Neural cell (in vitro differentiated cells): ENCODE data around the gene API5. TPM values are rescaled to one million over a fixed set of nuclear protein-coding genes. Genes with fewer than 3 reads are reported as not detected.

Experiments
- H2AFZ ChIP-seq: fragments of 200-600, 300-800 bp; sonication (generic), shearing (Covaris generic); 2 replicates; pipeline ENCODE4 v1.6.0; 2014; ENCODE audit warnings: low read depth, mild to moderate bottlenecking, antibody characterized with exemption, low read length, moderate library complexity
- H3F3A ChIP-seq: fragments of 200-600 bp; shearing (Covaris generic); 2 replicates; pipeline ENCODE4 v1.6.1; 2016; ENCODE audit warnings: mild to moderate bottlenecking, moderate library complexity, mixed read lengths, antibody characterized with exemption, low read length; ENCODE audit not compliant: insufficient read depth, poor library complexity, severe bottlenecking
- H3K27ac ChIP-seq: fragments of 200-600, 300-800 bp; sonication (generic), shearing (Covaris generic); 2 replicates; pipeline ENCODE4 v1.5.1; 2014; ENCODE audit warnings: mild to moderate bottlenecking, low read length, moderate library complexity
- H3K27me3 ChIP-seq: fragments of 300-800, 200-600 bp; sonication (generic), shearing (Covaris generic); 2 replicates; pipeline ENCODE4 v1.6.0; 2014; ENCODE audit warnings: mild to moderate bottlenecking, low read depth, low read length, moderate library complexity; ENCODE audit not compliant: insufficient read depth
- H3K36me3 ChIP-seq: fragments of 300-800, 200-600 bp; sonication (generic), shearing (Covaris generic); 2 replicates; pipeline ENCODE4 v1.5.1; 2014; ENCODE audit warnings: mild to moderate bottlenecking, antibody characterized with exemption, low read length, moderate library complexity; ENCODE audit not compliant: insufficient read depth
- H3K4me2 ChIP-seq: fragments of 300-800, 200-600 bp; sonication (generic), shearing (Covaris generic); 2 replicates; pipeline ENCODE4 v1.6.0; 2014; ENCODE audit warnings: mild to moderate bottlenecking, low read length
- H3K4me3 ChIP-seq: fragments of 300-800, 200-600 bp; sonication (generic), shearing (Covaris generic); 2 replicates; pipeline ENCODE4 v1.5.1; 2014; ENCODE audit warnings: mild to moderate bottlenecking, low read length, moderate library complexity
- H3K79me2 ChIP-seq: fragments of 200-600 bp; shearing (Covaris generic); replicated peaks from 2 replicates; pipeline ENCODE4 v1.6.0; 2014; ENCODE audit warnings: mild to moderate bottlenecking, low read length, moderate library complexity; ENCODE audit not compliant: insufficient read depth
- H3K9ac ChIP-seq: fragments of 300-800, 200-600 bp; sonication (generic), shearing (Covaris generic); 2 replicates; pipeline ENCODE4 v1.6.1; 2016; ENCODE audit warnings: mild to moderate bottlenecking, low read length, mixed read lengths
- H3K9me2 ChIP-seq: fragments of 200-600 bp; shearing (Covaris generic); 2 replicates; pipeline ENCODE4 v1.6.1; 2016; ENCODE audit warnings: mild to moderate bottlenecking, low read length, mixed read lengths; ENCODE audit not compliant: insufficient read depth
- H3K9me3 ChIP-seq: fragments of 200-600, 300-800 bp; sonication (generic), shearing (Covaris generic); 2 replicates; pipeline ENCODE4 v1.6.1; 2016; ENCODE audit warnings: mild to moderate bottlenecking, mixed run types, low read length, moderate library complexity, mixed read lengths
- H4K20me1 ChIP-seq: fragments of 200-600 bp; shearing (Covaris generic); 2 replicates; pipeline ENCODE4 v1.6.1; 2016; ENCODE audit warnings: mild to moderate bottlenecking, mixed run types; ENCODE audit not compliant: insufficient read depth
- EP300 ChIP-seq: fragments of 450-650 bp; conservative IDR thresholded peaks from 2 replicates; pipeline ENCODE4 v1.6.1; 2014; ENCODE audit warnings: antibody characterized with exemption, mild to moderate bottlenecking, moderate library complexity; ENCODE audit not compliant: poor library complexity, severe bottlenecking
- EZH2 ChIP-seq: fragments of 200-600, 300-800 bp; shearing (Covaris generic), sonication (generic); IDR thresholded peaks from 2 replicates; pipeline ENCODE4 v1.6.1; 2014; ENCODE audit warnings: antibody characterized with exemption, low read length, borderline replicate concordance, mild to moderate bottlenecking; ENCODE audit not compliant: insufficient read depth, poor library complexity, severe bottlenecking
- MXI1 ChIP-seq: fragments of 450-650 bp; conservative IDR thresholded peaks from 2 replicates; pipeline ENCODE4 v1.6.1; 2014; ENCODE audit warnings: antibody characterized with exemption, mild to moderate bottlenecking; ENCODE audit not compliant: poor library complexity, severe bottlenecking
- POLR2AphosphoS5 ChIP-seq: IDR thresholded peaks from 2 replicates; pipeline ENCODE4 v1.6.1; 2012
- RAD21 ChIP-seq: fragments of 450-650 bp; conservative IDR thresholded peaks from 2 replicates; pipeline ENCODE4 v1.6.1; 2014; ENCODE audit warnings: antibody characterized with exemption, mild to moderate bottlenecking, moderate library complexity
- SMC3 ChIP-seq: fragments of 450-650 bp; conservative IDR thresholded peaks from 2 replicates; pipeline ENCODE4 v1.6.1; 2014; ENCODE audit warnings: antibody characterized with exemption, mild to moderate bottlenecking, moderate library complexity; ENCODE audit not compliant: poor library complexity
- TAF1 ChIP-seq: IDR thresholded peaks from 2 replicates; pipeline ENCODE4 v1.6.1; 2012; ENCODE audit warnings: low read depth
- polyA plus RNA-seq: library from polyadenylated mRNA; depleted of rRNA; stranded (reverse); fragments of >200 nt; gene quantifications from 2 replicates; pipeline ENCODE4 v1.2.3, GENCODE V29; 2014
- TF ChIP-seq, protein P1 (sequence below): fragments of 450-650 bp; IDR thresholded peaks from 2 replicates; pipeline ENCODE4 v1.5.1; 2014; ENCODE audit warnings: antibody characterized with exemption, mild to moderate bottlenecking, moderate library complexity; ENCODE audit not compliant: poor library complexity, severe bottlenecking
- TF ChIP-seq, protein P2 (sequence below): IDR thresholded peaks from 2 replicates; pipeline ENCODE4 v1.6.1; 2012; ENCODE audit warnings: borderline replicate concordance

Gene API5
- polyA plus RNA-seq, 1 donor from 2014 or later, result 86.0 TPM

GRCh38 chr11:43327987-43328386 lies 16.2 kb downstream of the API5 start:
- peaks cover 4% of the 10 kb centered on the region for H3K36me3 ChIP-seq
- no peak for TF ChIP-seq TAF1
- TF ChIP-seq, protein P1, sequence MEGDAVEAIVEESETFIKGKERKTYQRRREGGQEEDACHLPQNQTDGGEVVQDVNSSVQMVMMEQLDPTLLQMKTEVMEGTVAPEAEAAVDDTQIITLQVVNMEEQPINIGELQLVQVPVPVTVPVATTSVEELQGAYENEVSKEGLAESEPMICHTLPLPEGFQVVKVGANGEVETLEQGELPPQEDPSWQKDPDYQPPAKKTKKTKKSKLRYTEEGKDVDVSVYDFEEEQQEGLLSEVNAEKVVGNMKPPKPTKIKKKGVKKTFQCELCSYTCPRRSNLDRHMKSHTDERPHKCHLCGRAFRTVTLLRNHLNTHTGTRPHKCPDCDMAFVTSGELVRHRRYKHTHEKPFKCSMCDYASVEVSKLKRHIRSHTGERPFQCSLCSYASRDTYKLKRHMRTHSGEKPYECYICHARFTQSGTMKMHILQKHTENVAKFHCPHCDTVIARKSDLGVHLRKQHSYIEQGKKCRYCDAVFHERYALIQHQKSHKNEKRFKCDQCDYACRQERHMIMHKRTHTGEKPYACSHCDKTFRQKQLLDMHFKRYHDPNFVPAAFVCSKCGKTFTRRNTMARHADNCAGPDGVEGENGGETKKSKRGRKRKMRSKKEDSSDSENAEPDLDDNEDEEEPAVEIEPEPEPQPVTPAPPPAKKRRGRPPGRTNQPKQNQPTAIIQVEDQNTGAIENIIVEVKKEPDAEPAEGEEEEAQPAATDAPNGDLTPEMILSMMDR, result no peak
- no peaks in the 10 kb centered on the region for H3K27me3 ChIP-seq
- no peaks in the 10 kb centered on the region for H4K20me1 ChIP-seq
- H3K4me2 ChIP-seq, result no peak overlapping the region
- no peak overlapping the region for H3K4me3 ChIP-seq
- H3K9ac ChIP-seq, result no peak overlapping the region
- no peak overlapping the region for H3K27ac ChIP-seq
- H3K9me3 ChIP-seq, result no peaks in the 10 kb centered on the region
- no peaks in the 10 kb centered on the region for H3K79me2 ChIP-seq
- no peaks in the 10 kb centered on the region for H3F3A ChIP-seq
- H3K9me2 ChIP-seq, result no peaks in the 10 kb centered on the region
- no peak overlapping the region for H2AFZ ChIP-seq

GRCh38 chr11:43328482-43328881 lies 16.7 kb downstream of the API5 start:
- H4K20me1 ChIP-seq, result no peaks in the 10 kb centered on the region
- H3K4me2 ChIP-seq, result no peak overlapping the region
- no peaks in the 10 kb centered on the region for H3K79me2 ChIP-seq
- H3F3A ChIP-seq, result no peaks in the 10 kb centered on the region
- no peaks in the 10 kb centered on the region for H3K27me3 ChIP-seq
- H3K36me3 ChIP-seq, result peaks cover 4% of the 10 kb centered on the region
- H3K27ac ChIP-seq, result no peak overlapping the region
- H3K9ac ChIP-seq, result no peak overlapping the region
- H3K4me3 ChIP-seq, result no peak overlapping the region
- H2AFZ ChIP-seq, result no peak overlapping the region
- H3K9me2 ChIP-seq, result no peaks in the 10 kb centered on the region
- no peaks in the 10 kb centered on the region for H3K9me3 ChIP-seq
- TF ChIP-seq RAD21 (no peak), EP300 (no peak), POLR2AphosphoS5 (no peak), TAF1 (no peak), SMC3 (no peak), EZH2 (no peak), MXI1 (no peak)
- TF ChIP-seq, protein P2, sequence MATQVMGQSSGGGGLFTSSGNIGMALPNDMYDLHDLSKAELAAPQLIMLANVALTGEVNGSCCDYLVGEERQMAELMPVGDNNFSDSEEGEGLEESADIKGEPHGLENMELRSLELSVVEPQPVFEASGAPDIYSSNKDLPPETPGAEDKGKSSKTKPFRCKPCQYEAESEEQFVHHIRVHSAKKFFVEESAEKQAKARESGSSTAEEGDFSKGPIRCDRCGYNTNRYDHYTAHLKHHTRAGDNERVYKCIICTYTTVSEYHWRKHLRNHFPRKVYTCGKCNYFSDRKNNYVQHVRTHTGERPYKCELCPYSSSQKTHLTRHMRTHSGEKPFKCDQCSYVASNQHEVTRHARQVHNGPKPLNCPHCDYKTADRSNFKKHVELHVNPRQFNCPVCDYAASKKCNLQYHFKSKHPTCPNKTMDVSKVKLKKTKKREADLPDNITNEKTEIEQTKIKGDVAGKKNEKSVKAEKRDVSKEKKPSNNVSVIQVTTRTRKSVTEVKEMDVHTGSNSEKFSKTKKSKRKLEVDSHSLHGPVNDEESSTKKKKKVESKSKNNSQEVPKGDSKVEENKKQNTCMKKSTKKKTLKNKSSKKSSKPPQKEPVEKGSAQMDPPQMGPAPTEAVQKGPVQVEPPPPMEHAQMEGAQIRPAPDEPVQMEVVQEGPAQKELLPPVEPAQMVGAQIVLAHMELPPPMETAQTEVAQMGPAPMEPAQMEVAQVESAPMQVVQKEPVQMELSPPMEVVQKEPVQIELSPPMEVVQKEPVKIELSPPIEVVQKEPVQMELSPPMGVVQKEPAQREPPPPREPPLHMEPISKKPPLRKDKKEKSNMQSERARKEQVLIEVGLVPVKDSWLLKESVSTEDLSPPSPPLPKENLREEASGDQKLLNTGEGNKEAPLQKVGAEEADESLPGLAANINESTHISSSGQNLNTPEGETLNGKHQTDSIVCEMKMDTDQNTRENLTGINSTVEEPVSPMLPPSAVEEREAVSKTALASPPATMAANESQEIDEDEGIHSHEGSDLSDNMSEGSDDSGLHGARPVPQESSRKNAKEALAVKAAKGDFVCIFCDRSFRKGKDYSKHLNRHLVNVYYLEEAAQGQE, result no peak
- TF ChIP-seq, protein P1, result no peak
